PFSK-1 (cell line): ENCODE measurements around the gene STBD1.

Experiments
- FOXP2 ChIP-seq: optimal IDR thresholded peaks from 2 replicates; pipeline ENCODE3; 2011; ENCODE audit warnings: borderline replicate concordance, control low read depth, inconsistent platforms; ENCODE audit not compliant: insufficient read depth; ENCODE audit errors: extremely low read length, extremely low read depth
- POLR2AphosphoS5 ChIP-seq: IDR thresholded peaks from 2 replicates; pipeline ENCODE4 v1.6.1; 2012; ENCODE audit warnings: low read depth, mild to moderate bottlenecking, control low read depth, low read length, moderate library complexity
- SIN3A ChIP-seq: IDR thresholded peaks from 2 replicates; pipeline ENCODE4 v1.6.1; 2012; ENCODE audit warnings: mild to moderate bottlenecking, low read length, moderate library complexity, borderline replicate concordance; ENCODE audit not compliant: insufficient read depth
- TAF1 ChIP-seq: IDR thresholded peaks from 2 replicates; pipeline ENCODE4 v1.6.1; 2012; ENCODE audit warnings: low read length, control low read depth, borderline replicate concordance; ENCODE audit not compliant: insufficient read depth
- TF ChIP-seq, protein P1 (sequence below), 2 experiments: IDR thresholded peaks; 2 replicates each; pipeline versions ENCODE4 v1.6.1 to v1.8.0; 2011 to 2012; ENCODE audit warnings: low read depth in 2 of 2, low read length in 2 of 2, control low read depth in 1 of 2, inconsistent platforms in 1 of 2, mild to moderate bottlenecking in 1 of 2, moderate library complexity in 1 of 2; ENCODE audit not compliant: insufficient read depth in 1 of 2

STBD1 gene

DNA sequence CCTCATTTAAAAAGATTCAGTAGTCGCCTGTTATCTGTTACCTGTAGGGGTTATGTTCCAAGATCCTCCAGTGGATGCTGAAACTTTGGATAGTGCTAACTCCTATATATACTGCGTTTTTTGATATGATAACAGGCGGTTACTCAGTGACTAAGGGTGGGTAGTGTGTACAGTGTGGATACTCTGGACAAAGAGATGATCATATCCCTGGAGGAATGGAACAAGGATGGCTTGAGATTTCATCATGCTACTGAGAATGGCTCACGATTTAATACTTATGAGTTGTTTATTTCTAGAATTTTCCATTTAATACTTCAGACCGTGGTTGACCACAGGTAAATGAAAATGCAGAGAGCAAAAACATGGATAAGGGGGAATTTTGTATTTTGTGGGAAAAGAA, 33.5 kb upstream of the STBD1 start:
- TF ChIP-seq SIN3A = no peak
- no peak for TF ChIP-seq POLR2AphosphoS5
- TF ChIP-seq FOXP2 = no peak
- TF ChIP-seq, protein P1, sequence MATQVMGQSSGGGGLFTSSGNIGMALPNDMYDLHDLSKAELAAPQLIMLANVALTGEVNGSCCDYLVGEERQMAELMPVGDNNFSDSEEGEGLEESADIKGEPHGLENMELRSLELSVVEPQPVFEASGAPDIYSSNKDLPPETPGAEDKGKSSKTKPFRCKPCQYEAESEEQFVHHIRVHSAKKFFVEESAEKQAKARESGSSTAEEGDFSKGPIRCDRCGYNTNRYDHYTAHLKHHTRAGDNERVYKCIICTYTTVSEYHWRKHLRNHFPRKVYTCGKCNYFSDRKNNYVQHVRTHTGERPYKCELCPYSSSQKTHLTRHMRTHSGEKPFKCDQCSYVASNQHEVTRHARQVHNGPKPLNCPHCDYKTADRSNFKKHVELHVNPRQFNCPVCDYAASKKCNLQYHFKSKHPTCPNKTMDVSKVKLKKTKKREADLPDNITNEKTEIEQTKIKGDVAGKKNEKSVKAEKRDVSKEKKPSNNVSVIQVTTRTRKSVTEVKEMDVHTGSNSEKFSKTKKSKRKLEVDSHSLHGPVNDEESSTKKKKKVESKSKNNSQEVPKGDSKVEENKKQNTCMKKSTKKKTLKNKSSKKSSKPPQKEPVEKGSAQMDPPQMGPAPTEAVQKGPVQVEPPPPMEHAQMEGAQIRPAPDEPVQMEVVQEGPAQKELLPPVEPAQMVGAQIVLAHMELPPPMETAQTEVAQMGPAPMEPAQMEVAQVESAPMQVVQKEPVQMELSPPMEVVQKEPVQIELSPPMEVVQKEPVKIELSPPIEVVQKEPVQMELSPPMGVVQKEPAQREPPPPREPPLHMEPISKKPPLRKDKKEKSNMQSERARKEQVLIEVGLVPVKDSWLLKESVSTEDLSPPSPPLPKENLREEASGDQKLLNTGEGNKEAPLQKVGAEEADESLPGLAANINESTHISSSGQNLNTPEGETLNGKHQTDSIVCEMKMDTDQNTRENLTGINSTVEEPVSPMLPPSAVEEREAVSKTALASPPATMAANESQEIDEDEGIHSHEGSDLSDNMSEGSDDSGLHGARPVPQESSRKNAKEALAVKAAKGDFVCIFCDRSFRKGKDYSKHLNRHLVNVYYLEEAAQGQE (IDR thresholded peaks at IDR 0.05; ENCODE audit: insufficient read depth in 1 of 2, low read depth in 2 of 2, low read length in 2 of 2) = no peak
- no peak for TF ChIP-seq TAF1

DNA sequence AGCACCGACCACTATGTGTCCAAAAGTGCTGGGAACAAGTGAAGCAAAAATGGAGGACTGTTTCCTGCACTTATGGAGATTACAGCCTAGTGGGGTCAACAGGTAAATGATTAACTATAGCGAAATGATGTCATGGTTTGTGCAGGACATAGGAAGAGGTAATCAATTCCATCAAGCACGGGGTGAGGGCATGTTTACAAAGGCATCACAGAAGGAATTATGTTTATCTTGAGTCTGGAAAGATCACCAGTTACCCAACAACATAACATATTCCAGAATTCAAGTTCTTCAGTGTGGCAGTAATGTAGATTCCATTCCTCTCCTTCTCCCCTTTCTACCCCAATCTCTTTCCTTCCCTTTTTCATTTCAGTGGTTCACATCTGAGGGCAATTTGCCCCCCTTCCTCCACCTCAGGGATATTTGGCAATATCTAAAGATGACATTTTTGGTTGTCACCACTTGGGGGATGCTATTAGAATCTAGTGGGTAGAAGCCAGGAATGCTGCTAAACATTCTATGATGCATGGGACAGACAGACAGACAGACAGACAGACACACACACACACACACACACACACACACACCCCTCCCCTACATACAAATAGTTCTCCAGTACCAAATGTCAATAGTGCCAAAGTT, 30.9 kb upstream of the STBD1 start:
- no peak for TF ChIP-seq TAF1
- TF ChIP-seq POLR2AphosphoS5 = no peak
- no peak for TF ChIP-seq SIN3A
- TF ChIP-seq FOXP2 = no peak
- TF ChIP-seq, protein P1 (IDR thresholded peaks at IDR 0.05; ENCODE audit: insufficient read depth in 1 of 2, low read depth in 2 of 2, low read length in 2 of 2) = no peak

DNA sequence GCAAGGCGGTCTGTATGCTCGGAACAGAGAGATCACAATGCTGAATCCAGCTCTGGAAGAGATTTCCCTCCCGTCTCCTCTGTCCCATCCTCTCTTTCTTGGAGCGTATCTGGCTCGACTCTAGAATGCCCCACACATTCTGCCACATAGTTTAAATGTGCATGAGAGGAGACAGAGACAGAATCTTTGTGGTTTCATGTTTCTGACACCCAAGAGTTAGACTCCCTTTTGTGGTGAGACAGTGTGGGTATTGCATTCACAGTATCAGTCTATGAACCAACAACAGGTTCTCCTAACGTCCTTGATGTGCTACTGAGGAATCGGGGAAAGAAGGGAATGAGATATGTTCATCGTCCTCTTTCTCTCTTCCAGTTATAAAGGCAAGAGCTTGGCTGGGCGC, 29.7 kb upstream of the STBD1 start:
- no peak for TF ChIP-seq SIN3A
- TF ChIP-seq, protein P1 (IDR thresholded peaks at IDR 0.05; ENCODE audit: insufficient read depth in 1 of 2, low read depth in 2 of 2, low read length in 2 of 2) = no peak
- TF ChIP-seq FOXP2 = no peak
- no peak for TF ChIP-seq TAF1
- TF ChIP-seq POLR2AphosphoS5 = no peak

DNA sequence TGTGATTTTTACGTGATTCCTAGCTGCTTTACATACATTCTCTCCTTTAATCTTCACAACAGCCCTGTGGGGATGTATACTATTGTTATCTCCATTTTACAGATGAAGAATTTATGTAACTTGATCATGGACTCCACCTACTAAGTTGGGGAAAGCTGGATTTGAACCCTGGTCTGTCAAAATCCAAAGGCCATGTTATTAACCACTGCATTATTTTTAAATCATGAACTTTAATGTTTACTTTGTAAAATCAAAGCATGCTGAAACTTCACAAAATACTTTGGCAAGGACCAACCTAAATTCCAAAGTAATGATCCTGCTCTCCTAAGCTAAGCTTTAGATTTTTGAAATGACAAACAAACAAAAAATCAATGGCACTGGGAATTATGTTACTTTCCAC, 28.9 kb upstream of the STBD1 start:
- TF ChIP-seq SIN3A (no peak), POLR2AphosphoS5 (no peak), TAF1 (no peak), FOXP2 (no peak)
- TF ChIP-seq, protein P1 (IDR thresholded peaks at IDR 0.05; ENCODE audit: insufficient read depth in 1 of 2, low read depth in 2 of 2, low read length in 2 of 2) = no peak
